Activated naive CD8-positive, alpha-beta T cell treated with anti-CD3 and anti-CD28 coated beads, Interleukin-2, amount 50 U/mL, for 24 hours (primary cell): ENCODE results near the gene C2CD3.

Experiments used
- ATAC-seq: fragments of 150-1000 bp; cut with Tn5 transposase; one replicate; pipeline ENCODE4 v1.10.0; 2021
- DNase-seq: peaks from one replicate; pipeline ENCODE4 v3.0.0; 2021
- H3K27ac Mint-ChIP-seq: one replicate; pipeline ENCODE4 v1.8.0; 2021; ENCODE audit warnings: mild to moderate bottlenecking, mixed read lengths
- H3K27me3 Mint-ChIP-seq: one replicate; pipeline ENCODE4 v1.8.0; 2021; ENCODE audit warnings: mixed read lengths
- H3K36me3 Mint-ChIP-seq: one replicate; pipeline ENCODE4 v1.8.0; 2021; ENCODE audit warnings: low read depth, mixed read lengths
- H3K4me1 Mint-ChIP-seq: one replicate; pipeline ENCODE4 v1.8.0; 2021; ENCODE audit warnings: mixed read lengths
- H3K4me3 Mint-ChIP-seq: one replicate; pipeline ENCODE4 v1.8.0; 2021; ENCODE audit warnings: mild to moderate bottlenecking, moderate library complexity, mixed read lengths
- H3K9me3 Mint-ChIP-seq: one replicate; pipeline ENCODE4 v1.8.0; 2021; ENCODE audit warnings: mixed read lengths

Gene C2CD3

DNA sequence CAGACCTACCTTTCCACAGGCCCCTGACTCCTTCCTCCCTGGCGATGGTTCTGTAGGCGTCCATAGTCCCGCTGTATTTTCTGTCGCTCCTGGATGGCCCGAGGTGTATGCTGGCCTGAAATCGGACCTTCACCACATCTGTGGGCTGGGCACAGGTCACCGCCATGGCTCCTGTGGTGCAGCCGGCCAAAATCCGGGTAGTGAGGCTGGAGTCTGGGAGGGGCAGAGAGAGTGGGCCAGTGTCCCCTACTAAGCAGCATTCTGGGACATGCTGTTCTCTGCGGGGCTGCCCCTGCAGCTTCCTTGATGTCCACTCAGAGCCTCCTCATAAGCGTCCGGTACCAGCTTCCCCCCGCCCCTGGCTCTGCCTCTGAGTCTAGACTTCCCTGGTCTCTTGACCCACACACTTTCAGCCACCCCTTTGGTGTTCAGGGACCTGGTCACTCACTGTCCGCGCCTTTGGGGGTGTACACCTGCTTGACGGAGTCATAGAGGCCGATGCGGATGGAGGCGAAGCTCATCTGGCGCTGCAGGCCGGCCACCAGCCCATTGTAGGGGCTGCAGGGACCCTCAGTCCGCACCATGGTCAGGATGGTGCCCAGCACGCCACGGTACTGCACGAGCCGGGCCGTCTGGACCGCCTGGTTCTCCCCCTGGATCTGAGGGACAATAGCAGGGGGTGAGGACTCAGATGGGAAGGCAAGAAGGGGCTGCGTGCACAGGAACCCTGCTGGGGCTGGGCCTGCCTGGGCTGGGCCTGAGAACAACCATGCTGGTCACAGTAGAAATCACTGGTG lies 164.9 kb downstream of the C2CD3 start:
- H3K27me3 Mint-ChIP-seq = no peaks in the 10 kb centered on the region
- no peak for DNase-seq
- ATAC-seq = no peak
- peaks cover 6% of the 10 kb centered on the region for H3K36me3 Mint-ChIP-seq
- H3K4me1 Mint-ChIP-seq = peaks cover 70% of the 10 kb centered on the region
- H3K27ac Mint-ChIP-seq = peak overlapping the region; percentile 77
- H3K9me3 Mint-ChIP-seq = no peaks in the 10 kb centered on the region
- H3K4me3 Mint-ChIP-seq = no peak overlapping the region

DNA sequence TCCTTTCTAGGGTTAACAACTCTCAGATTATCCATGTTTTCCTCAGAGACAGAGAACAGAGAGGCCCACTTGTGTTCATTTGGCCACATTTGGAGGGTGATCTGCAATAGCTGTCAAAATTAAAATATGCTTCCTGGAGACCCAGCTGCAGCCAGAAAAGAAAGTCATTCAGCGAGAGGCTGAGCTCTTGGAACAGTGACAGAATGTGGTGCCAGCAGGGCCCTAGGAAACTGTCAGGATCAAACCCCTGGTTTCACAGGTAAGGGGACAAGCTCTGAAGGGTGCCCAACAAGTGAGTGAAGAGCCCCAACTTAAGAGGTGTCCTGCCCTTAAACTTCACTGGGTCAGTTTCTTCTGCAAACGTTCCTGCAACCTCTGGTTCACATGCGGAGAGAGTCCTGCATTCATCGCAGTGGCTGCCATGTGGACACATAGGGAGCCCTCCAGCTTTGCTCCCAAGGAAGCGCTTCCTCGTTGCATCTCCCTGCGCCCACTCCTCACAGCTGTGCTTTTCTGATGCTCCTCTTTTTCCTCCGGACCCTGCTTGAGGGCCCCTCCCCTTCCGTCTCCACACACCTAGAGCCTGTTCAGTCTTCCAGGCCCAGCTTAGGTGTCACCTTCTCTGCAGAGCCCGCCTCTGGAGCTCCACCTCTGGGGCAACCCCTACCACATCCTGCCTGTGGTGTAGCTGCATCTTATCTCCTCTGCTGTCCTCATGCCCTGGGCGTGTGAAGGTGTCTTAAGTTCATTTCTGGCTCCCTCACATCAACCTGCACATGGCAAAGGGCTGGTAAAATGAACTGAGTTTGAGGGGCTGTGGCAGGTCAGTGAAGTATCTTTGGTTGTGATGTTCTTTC lies 165.8 kb downstream of the C2CD3 start:
- Mint-ChIP-seq H3K4me1 (peaks cover 70% of the 10 kb centered on the region), H3K27me3 (no peaks in the 10 kb centered on the region), H3K4me3 (peak overlapping the region; percentile 22), H3K9me3 (no peaks in the 10 kb centered on the region), H3K27ac (peak overlapping the region; percentile 77), H3K36me3 (peaks cover 4% of the 10 kb centered on the region)
- ATAC-seq (peak; percentile 99), DNase-seq (peak; percentile 77)

DNA sequence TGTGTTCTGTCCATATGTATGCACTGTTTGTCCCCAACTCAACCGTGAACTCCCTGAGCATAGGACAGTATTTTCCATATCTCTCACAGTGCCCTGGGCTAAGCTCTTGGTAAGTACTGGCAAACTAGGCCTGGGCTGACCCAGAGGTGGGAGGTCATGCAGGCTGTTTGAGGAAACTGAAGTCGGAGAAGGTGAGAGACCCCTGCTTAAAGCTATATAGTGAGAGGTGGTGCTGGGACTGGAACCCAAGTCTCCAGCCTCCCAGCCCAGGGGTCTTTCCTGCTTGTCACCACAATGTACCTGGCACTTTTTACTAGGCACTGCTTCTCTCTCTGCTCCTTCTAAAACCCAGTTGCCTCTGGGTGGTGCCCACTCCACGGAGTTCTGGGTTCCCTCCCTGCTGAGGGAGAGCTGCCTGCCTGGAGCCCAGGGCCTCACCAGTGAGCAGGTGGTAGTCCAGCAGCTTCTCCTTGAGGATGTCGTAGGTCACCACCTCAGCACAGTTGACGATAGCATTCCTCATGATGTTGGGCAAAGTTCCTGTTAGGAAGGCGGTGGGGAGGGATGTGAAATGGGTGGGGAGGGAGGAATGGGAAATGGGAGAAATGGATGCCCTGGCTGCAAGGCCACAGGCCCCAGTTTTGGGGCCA lies 166.6 kb downstream of the C2CD3 start:
- H3K4me3 Mint-ChIP-seq = no peak overlapping the region

DNA sequence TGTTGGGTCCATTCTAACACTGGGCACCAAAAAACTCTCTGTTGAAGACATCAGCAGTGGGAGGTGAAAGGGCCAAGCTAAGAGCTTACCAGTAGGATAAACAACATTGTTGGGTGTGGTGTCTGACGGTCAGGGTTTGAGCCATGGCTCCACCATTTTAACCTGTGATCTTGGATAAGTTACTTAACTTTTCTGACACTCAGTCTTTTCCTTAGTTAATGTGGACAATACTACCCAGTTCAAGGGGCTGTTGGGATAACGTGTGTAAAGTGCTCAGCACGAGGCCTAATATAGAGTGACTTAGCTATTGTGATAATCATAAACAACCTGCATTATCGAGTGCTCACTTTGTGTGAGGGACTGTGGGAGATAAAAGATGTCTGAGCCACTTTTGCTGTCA lies 168.0 kb downstream of the C2CD3 start:
- Mint-ChIP-seq H3K36me3 (peaks cover 4% of the 10 kb centered on the region), H3K9me3 (no peaks in the 10 kb centered on the region), H3K27me3 (no peaks in the 10 kb centered on the region), H3K4me3 (no peak overlapping the region), H3K4me1 (peaks cover 70% of the 10 kb centered on the region), H3K27ac (no peak overlapping the region)
- DNase-seq (no peak), ATAC-seq (no peak)

More for the DNA sequence above, 166.6 kb downstream of the C2CD3 start:
- Mint-ChIP-seq H3K4me1 (peaks cover 72% of the 10 kb centered on the region), H3K9me3 (no peaks in the 10 kb centered on the region), H3K27me3 (no peaks in the 10 kb centered on the region), H3K36me3 (peaks cover 4% of the 10 kb centered on the region), H3K27ac (peak overlapping the region; percentile 52)
- DNase-seq = no peak
- no peak for ATAC-seq

DNA sequence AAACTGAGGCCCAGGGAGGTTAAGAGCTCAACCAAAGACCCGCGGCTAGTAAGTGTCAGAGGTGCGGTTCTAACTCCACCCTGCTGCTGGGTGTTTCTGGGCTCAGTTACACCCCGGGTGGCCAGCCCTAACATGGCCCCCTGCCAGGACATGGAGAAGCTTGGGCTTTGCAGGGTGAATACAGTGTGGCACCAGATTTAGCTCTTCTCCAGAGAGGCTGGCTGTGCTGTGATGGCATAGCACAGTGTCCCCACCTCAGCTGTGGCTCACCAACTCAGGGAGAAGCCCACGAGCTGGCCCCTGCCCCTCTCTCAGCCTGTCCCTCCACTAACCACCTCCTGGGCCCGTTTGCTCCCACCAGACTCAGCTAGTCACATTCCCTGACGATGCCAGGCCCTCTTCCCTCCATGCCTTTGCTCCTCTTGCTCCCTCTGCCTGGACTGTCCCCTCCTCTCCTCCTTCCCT lies 168.9 kb downstream of the C2CD3 start:
- Mint-ChIP-seq H3K9me3 (no peaks in the 10 kb centered on the region), H3K27me3 (no peaks in the 10 kb centered on the region), H3K4me1 (peaks cover 72% of the 10 kb centered on the region), H3K36me3 (peaks cover 4% of the 10 kb centered on the region), H3K4me3 (no peak overlapping the region), H3K27ac (peak overlapping the region; percentile 50)
- DNase-seq (no peak), ATAC-seq (no peak)

DNA sequence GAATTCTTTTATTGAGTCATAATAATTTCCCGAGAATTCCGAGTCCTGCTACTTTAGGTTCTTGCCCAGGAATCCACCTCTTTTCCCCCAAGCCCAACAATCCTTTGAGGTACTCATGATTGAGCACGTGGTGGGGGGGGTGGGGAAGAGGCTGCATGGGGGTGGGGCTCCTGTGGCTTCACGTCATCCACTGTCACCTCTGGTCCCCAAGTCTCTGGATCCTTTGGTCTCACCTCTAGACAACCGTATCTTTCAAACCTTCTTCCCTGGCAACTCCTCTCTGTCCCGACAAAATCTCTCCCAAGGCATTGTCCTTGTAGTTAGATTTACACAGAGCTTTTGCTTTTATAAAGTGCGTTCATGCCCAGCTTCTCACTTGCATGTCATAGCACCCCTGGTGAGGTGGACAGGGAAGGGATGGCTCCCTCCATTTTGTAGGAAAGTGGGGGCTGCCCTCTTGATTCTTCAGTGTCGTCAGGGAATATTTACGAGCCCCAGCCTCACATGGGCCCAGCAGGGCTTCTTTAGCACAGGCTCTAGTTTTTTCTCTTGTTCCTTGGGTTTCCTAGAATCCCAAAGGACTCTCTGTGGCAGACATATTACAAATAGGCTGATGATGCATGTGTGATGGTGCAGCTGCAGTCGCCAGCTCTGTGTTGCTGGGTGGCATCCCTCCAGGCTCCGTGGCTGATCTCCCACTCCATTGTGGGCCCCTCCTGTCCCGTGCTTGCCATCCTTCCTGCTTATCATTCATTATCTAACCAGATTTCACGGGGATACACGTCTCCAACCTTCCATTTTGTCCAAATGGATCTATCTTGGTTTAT lies 170.3 kb downstream of the C2CD3 start:
- ATAC-seq (no peak), DNase-seq (no peak)
- no peaks in the 10 kb centered on the region for H3K9me3 Mint-ChIP-seq
- peak overlapping the region; percentile 68 for H3K27ac Mint-ChIP-seq
- H3K27me3 Mint-ChIP-seq = no peaks in the 10 kb centered on the region
- H3K36me3 Mint-ChIP-seq = peaks cover 4% of the 10 kb centered on the region
- H3K4me1 Mint-ChIP-seq = peaks cover 72% of the 10 kb centered on the region
- no peak overlapping the region for H3K4me3 Mint-ChIP-seq

DNA sequence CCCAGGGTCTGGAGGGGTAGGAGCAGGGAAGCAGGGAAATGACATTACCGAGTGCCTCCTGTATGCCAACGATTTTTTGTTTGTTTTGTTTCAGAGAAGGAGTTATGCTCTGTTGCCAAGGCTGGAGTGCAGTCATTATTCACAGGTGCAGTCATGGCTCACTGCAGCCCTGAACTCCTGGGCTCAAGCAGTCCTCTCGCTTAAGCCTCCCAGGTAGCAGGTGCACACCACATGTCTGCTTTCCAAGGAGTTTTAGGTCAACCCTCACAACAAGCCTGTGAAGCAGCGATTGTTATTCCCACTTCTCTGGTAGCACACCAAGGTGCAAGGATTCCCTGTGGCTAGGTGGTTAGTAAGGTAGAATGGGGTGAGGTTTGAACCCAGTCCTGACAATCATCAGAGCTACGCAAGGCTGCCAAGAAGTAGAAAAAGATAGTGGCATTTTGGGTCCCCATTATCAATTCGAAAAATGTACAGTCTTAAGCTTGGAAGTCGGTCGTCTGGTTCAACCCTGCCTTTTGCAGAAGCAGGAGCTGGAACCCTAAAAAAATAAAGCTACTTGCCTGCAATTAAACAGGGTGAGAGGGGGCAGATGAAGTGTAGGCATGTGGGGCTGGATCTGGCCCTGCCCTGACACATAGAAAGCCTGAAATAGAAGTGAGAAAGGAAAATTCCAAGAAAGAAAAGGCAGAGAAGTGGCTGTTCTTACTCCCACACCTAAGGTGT lies 171.1 kb downstream of the C2CD3 start:
- ATAC-seq = no peak
- Mint-ChIP-seq H3K4me1 (peaks cover 72% of the 10 kb centered on the region), H3K27me3 (no peaks in the 10 kb centered on the region), H3K27ac (peak overlapping the region; percentile 68), H3K4me3 (peak overlapping the region; percentile 19), H3K9me3 (no peaks in the 10 kb centered on the region), H3K36me3 (peaks cover 4% of the 10 kb centered on the region)
- DNase-seq = no peak

DNA sequence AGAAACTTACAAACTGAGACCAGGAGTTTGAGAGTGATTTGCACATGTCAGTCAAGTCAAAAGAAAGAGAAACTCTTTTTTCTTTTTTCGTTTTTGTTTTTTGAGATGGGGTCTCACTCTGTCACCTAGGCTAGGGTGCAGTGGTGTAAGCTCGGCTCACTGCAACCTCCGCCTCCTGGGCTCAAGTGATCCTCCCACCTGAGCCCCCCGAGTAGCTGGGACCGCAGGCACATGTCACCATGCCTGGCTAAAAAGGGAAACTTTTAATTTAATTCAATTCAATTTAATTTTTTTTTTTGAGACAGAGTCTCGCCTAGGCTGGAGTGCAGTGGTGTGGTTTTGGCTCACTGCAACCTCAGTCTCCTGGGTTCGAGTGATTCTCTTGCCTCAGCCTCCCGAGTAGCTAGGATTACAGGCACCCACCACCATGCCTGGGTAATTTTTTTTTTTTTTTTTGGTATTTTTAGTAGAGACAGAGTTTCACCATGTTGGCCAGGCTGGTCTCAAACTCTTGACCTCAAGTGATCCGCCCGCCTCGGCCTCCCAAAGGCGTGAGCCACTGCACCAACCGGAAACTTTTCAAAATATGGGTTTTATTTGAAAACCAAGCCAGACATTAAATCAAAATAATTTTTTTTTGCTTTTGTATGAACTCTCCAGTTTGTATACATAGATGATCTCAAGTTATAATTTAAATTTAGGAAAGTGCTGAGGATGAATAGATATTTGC lies 171.8 kb downstream of the C2CD3 start:
- Mint-ChIP-seq H3K9me3 (no peaks in the 10 kb centered on the region), H3K4me1 (peaks cover 75% of the 10 kb centered on the region), H3K27me3 (no peaks in the 10 kb centered on the region), H3K36me3 (peaks cover 4% of the 10 kb centered on the region), H3K4me3 (peak overlapping the region; percentile 19), H3K27ac (peak overlapping the region; percentile 68)
- ATAC-seq = no peak
- no peak for DNase-seq

DNA sequence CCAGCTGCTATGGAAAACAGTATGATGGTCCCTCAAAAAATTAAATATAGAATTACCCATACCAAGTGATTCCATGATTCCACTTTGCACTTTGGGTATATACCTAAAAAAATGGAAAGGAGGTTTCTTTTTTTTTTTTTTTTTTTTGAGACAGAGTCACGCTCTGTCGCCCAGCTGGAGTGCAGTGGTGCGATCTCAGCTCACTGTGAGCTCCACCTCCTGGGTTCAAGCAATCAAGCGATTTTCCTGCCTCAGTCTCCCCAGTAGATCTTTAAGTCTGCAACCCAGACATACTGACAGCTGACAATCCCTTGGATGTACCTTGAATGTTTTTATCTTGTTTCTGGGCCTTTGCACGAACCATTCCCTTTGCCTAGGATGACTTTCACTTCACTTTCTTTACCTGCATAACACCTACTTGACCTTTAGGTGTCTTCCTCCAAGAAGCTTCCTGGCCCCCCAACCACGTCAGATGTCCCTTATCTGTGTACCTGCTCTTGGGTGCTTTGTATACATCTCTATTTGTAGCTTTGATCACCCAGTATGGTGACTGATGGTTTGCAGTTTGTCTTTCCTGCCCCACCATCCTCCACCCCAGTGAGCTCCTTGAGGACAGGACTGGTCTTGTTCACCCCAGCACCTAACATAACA lies 173.6 kb downstream of the C2CD3 start:
- Mint-ChIP-seq H3K9me3 (no peaks in the 10 kb centered on the region), H3K36me3 (no peaks in the 10 kb centered on the region), H3K4me3 (peak overlapping the region; percentile 19), H3K27ac (peak overlapping the region; percentile 52), H3K27me3 (no peaks in the 10 kb centered on the region), H3K4me1 (peaks cover 81% of the 10 kb centered on the region)
- DNase-seq (no peak), ATAC-seq (no peak)

DNA sequence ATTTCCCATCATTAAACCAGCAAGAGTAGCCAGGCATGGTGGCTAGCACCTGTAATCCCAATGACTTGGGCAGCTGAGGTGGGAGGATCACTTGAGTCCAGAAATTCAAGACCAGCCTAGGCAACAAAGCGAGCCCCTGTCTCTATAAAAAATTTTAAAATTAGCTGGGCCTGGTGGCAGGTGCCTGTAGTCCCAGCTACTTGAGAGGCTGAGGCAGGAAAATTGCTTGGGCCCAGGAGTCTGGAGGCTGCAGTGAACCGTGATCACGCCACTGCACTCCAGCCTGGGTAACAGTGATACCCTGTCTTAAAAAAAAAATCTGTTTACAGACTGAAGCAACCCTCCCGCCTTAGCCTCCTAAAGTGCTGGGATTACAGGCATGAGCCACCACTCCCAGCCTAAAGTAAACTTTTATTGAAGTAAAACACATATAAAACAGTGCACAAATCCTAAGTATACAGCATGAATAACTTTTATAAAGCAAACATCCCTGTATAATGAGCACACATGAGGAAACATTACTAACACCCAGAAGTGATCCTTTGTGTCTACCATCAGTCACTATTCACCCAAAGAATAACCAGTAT lies 174.5 kb downstream of the C2CD3 start:
- ATAC-seq (no peak), DNase-seq (no peak)
- no peaks in the 10 kb centered on the region for H3K36me3 Mint-ChIP-seq
- no peaks in the 10 kb centered on the region for H3K9me3 Mint-ChIP-seq
- H3K4me3 Mint-ChIP-seq = peak overlapping the region; percentile 53
- H3K4me1 Mint-ChIP-seq = peaks cover 89% of the 10 kb centered on the region
- H3K27me3 Mint-ChIP-seq = no peaks in the 10 kb centered on the region
- H3K27ac Mint-ChIP-seq = peak overlapping the region; percentile 92

DNA sequence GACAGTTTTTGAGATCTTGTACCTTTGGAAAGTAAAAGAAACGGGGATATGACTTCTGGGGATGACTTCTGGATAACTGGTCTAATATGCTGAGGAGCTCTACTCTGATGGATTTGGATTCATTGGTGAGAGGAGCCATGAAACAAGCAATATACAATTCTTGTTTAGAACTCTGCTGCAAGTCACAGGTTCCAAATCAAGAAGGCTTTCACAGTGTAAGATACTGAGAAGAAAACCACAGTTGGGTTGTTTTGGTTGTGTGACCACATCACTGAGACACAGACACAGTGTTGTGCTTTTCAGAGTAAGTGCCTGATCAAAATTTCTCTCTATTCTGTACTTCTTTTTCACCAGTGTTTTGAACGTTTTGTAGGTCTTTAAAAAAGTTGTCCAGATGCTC lies 175.1 kb downstream of the C2CD3 start:
- Mint-ChIP-seq H3K4me1 (peaks cover 89% of the 10 kb centered on the region), H3K9me3 (no peaks in the 10 kb centered on the region), H3K36me3 (no peaks in the 10 kb centered on the region), H3K27ac (peak overlapping the region; percentile 92), H3K4me3 (peak overlapping the region; percentile 53), H3K27me3 (no peaks in the 10 kb centered on the region)
- peak; percentile 81 for ATAC-seq
- no peak for DNase-seq

DNA sequence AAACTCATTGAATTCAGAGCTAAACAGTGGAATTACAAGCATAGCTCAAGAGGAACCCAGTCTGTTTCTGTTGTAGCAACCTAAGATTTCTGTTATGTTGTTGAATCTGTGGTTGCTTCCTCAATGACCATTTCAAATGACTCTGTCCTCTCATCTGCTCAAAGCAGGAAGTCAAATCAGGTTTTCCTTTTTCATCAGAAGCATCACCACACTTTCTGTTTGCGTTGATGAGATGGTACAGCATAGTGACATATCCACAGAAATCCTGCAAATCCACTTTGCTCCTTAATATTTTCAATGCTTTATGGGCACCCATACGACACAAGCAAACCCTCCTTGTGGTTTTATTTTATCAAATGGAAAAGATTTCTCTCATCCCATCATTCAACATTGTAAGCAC lies 175.6 kb downstream of the C2CD3 start:
- ATAC-seq = peak; percentile 78
- peaks cover 89% of the 10 kb centered on the region for H3K4me1 Mint-ChIP-seq
- H3K27me3 Mint-ChIP-seq = no peaks in the 10 kb centered on the region
- DNase-seq = no peak
- H3K27ac Mint-ChIP-seq = peak overlapping the region; percentile 92
- H3K36me3 Mint-ChIP-seq = no peaks in the 10 kb centered on the region
- H3K9me3 Mint-ChIP-seq = no peaks in the 10 kb centered on the region
- peak overlapping the region; percentile 53 for H3K4me3 Mint-ChIP-seq
